Stimulated activated naive CD8-positive, alpha-beta T cell treated with anti-CD3 and anti-CD28 coated beads, Interleukin-15, Interleukin-2, amounts not matched to agents 100 ng/mL and 50 ng/mL, for 24 hours (primary cell): ENCODE measurements around the gene TTLL11.
"Not testable (repeated sequence)": the region's sequence is repeated elsewhere in the genome, so short reads cannot be mapped to it uniquely, and the experiment has no call there.

Experiments
- H3K27ac Mint-ChIP-seq: one replicate; pipeline ENCODE4 v1.8.0; 2021; ENCODE audit warnings: mild to moderate bottlenecking, mixed read lengths
- H3K27me3 Mint-ChIP-seq: one replicate; pipeline ENCODE4 v1.8.0; 2021; ENCODE audit warnings: mixed read lengths
- H3K36me3 Mint-ChIP-seq: one replicate; pipeline ENCODE4 v1.8.0; 2021; ENCODE audit warnings: low read depth, mixed read lengths
- H3K4me1 Mint-ChIP-seq: one replicate; pipeline ENCODE4 v1.8.0; 2021; ENCODE audit warnings: low read depth, mixed read lengths
- H3K4me3 Mint-ChIP-seq: one replicate; pipeline ENCODE4 v1.8.0; 2021; ENCODE audit warnings: mild to moderate bottlenecking, mixed read lengths
- H3K9me3 Mint-ChIP-seq: one replicate; pipeline ENCODE4 v1.8.0; 2021; ENCODE audit warnings: mixed read lengths

TTLL11 gene

DNA sequence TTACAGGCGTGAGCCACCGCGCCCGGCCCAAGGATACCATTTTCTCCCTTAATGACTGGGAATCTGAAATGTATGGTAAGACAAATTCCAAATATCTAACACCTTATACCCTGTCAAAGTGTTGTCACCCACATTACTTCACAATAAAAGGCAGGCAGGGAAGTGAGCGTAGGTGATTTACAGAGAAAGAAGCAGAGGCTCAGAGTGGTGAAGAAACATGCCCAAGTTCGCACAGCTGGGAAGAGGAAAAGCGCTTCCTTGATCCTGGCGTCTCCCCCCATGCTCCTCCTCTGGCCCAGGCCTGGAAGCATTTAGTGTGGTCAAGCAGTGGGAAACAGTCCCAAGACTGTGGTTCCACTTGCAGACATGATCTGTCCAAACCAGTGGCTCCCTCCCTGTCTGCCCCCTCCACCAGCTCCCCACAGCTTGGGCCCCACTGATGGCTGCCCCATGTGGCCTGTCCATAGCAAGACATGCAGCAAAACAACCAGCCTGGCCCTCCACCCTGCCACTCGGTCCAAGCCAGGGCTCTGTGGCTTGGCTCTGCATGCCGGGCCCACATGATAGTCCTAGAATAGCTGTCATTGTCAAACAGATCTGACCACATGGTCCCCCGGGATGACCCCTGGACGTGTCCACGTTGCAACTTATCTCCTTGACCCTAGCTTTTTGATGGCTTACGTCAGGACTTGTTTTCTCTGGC, 107.2 kb downstream of the TTLL11 start:
- H3K27ac Mint-ChIP-seq = no peak overlapping the region
- no peaks in the 10 kb centered on the region for H3K4me1 Mint-ChIP-seq
- H3K27me3 Mint-ChIP-seq = no peaks in the 10 kb centered on the region
- H3K4me3 Mint-ChIP-seq = no peak overlapping the region
- peaks cover 9% of the 10 kb centered on the region for H3K9me3 Mint-ChIP-seq
- H3K36me3 Mint-ChIP-seq = peaks cover 4% of the 10 kb centered on the region

DNA sequence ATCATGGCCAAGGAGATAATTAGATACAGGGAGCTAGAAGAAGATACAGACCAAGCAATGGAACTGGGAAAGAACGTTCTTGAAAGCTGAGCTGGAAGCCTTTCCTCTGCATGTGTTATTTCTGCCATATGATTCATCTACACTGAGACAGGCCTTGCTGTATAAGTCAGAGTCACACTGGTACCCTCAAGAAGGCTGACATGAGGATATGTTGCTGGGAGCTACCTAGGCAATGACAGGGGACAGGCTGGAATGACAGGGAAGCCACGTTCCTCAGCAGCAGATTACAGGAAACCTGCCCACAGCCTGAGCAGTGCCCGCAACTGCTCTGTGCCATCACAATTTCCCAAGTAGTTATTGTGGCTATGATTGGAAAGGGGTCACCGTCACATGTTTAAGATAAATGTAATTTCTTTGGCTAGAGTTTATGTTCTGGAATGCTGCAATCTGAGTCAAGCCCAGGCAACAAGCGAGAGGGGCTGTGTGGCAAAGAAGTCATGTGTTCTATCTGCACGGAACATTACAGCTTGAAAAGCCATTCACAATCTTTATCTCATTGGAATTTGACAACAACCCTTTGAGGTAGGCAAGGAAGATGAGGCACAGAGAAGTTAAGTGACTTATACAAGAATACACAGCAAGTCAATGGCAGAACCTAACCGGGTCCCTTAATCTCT, 108.2 kb downstream of the TTLL11 start:
- no peaks in the 10 kb centered on the region for H3K4me1 Mint-ChIP-seq
- peaks cover 16% of the 10 kb centered on the region for H3K9me3 Mint-ChIP-seq
- no peaks in the 10 kb centered on the region for H3K27me3 Mint-ChIP-seq
- no peak overlapping the region for H3K27ac Mint-ChIP-seq
- peaks cover 4% of the 10 kb centered on the region for H3K36me3 Mint-ChIP-seq
- no peak overlapping the region for H3K4me3 Mint-ChIP-seq

DNA sequence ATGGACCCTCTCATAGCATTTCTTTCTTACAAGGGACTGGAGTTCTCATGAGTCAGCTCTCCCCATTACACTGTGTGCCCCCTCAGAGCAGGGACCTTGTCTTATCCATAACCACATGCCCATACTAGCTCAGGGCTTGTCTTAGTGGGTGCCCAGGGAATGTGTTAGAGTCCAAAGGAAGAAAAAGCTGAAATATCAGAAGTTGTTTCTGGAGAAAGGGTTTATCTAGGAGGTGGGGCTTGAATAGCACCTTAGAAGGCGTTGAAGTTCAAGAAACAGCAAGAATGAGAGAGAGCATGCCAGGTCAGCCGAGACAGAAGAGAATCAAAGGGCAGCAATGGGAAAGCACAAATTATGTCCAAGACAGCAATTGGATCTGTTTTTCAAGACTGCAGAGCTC, 109.4 kb downstream of the TTLL11 start:
- Mint-ChIP-seq H3K4me3 (no peak overlapping the region), H3K9me3 (peaks cover 16% of the 10 kb centered on the region), H3K36me3 (peaks cover 4% of the 10 kb centered on the region), H3K4me1 (no peaks in the 10 kb centered on the region), H3K27ac (no peak overlapping the region), H3K27me3 (no peaks in the 10 kb centered on the region)

DNA sequence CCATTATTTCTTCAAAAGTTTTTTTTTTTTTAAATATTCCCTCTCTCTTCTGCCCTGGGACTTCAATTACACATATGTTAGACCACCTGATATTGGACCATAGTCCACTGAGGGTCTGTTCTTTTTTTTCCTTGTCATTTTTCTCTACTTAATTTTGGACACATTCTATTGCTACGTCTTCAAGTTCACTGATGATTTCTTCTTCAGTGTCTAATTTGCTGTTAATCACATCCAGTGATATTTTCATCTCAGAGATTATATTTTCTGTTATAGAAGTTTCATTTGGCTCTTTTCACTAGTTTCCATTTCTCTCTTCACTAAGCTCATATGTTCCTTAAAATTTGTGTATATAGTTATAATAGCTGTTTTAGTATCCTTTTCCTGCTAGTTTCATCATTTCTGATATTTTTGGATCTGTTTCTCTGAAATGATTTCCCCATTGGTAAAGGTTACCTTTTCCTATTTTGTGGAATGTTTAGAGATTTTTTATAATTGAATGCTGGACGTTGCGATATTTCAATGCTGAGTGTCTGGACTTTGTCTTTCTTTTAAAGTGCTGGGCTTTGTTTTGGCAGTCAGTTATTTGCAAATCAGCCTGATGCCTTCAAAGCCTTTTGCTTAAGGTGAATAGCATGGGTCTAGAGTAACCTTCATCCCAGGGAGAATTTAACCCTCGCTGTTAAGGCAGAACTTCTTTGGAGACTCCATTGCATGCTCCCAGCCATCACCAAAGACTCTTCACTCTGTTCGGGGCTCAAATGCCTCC, 111.8 kb downstream of the TTLL11 start:
- H3K4me1 Mint-ChIP-seq = no peaks in the 10 kb centered on the region
- H3K9me3 Mint-ChIP-seq = peaks cover 16% of the 10 kb centered on the region
- no peak overlapping the region for H3K27ac Mint-ChIP-seq
- no peak overlapping the region for H3K4me3 Mint-ChIP-seq
- H3K36me3 Mint-ChIP-seq = peaks cover 4% of the 10 kb centered on the region
- H3K27me3 Mint-ChIP-seq = no peaks in the 10 kb centered on the region

DNA sequence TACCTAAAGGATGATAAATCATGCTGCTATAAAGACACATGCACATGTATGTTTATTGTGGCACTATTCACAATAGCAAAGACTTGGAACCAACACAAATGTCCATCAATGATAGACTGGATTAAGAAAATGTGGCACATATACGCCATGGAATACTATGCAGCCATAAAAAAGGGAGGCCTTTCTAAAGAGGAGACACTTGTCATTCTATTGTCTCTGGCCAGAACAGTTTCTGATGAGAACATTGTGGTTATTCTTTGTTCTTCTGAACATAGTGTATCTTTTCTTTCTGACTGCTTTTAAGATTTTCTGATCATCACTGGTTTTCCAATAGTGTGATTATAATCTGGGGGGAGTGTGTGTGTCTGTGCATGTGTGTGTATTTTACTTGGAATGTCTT, 112.4 kb downstream of the TTLL11 start:
- H3K4me1 Mint-ChIP-seq, H3K27ac Mint-ChIP-seq, H3K36me3 Mint-ChIP-seq, H3K27me3 Mint-ChIP-seq, H3K4me3 Mint-ChIP-seq: not testable (repeated sequence)
- peaks cover 16% of the 10 kb centered on the region for H3K9me3 Mint-ChIP-seq

DNA sequence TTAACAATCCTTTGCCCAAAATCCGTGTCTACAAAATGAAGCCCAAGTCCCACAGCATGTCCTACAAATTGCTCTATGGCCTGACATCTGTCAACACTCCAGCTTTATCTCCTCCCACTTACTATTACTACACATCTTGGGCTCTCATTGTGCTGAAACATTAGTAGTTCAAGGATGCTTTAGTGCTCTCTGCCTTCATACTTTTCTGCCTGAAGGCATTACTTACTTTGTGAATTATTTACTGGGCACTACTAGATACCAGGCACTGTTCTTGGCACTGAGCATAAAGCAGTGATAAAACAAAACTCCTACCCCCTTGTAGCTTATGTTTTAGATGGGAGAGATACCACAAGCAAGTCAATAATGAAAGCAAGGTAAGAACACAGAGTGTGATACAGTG, 113.4 kb downstream of the TTLL11 start:
- Mint-ChIP-seq H3K36me3 (peaks cover 4% of the 10 kb centered on the region), H3K4me3 (no peak overlapping the region), H3K4me1 (no peaks in the 10 kb centered on the region), H3K27me3 (no peaks in the 10 kb centered on the region), H3K9me3 (peaks cover 16% of the 10 kb centered on the region), H3K27ac (no peak overlapping the region)

DNA sequence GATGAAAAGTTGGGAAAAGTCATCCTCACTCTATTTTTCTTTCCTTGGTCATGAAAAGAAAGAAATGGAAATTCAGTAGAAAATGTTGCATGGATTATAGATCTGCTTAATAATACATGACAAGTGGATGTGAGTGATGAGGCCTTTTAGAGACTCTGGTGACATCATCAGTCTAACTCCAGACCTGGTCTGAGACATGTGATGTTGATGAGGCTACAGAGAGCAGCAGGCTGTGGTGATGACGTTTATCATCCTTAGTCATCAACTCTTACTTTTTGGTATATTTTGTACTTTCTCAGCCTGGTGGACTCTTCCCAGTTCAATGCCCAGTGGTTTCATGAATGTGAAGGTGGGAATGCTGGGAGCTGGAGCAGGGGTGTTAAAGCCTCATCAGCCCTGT, 116.4 kb downstream of the TTLL11 start:
- no peak overlapping the region for H3K4me3 Mint-ChIP-seq
- H3K4me1 Mint-ChIP-seq = no peaks in the 10 kb centered on the region
- H3K9me3 Mint-ChIP-seq = peaks cover 11% of the 10 kb centered on the region
- H3K27me3 Mint-ChIP-seq = no peaks in the 10 kb centered on the region
- no peak overlapping the region for H3K27ac Mint-ChIP-seq
- H3K36me3 Mint-ChIP-seq = peaks cover 4% of the 10 kb centered on the region

DNA sequence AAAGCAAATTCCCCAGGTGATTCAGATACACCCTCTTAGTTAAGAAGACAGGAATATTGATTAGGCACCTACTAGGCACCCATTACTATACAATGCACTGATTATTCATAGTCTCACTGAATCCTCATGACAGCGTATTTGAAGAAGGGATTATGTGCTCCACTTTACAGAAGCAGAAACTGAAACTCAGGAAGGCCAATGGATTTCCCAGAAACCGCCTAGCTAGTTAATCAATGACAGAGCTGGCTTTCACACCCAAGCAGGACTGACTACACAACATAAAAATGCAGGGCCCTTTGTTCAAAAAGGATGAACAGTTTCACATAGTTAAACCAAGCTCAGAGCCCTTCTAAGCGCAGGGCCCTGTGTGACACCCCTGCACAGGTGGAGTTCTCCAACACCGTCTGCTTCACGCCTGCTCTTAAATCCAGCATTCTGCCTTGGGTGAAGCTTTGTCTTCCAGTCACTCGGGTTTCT, 117.3 kb downstream of the TTLL11 start:
- no peaks in the 10 kb centered on the region for H3K4me1 Mint-ChIP-seq
- H3K9me3 Mint-ChIP-seq = peaks cover 6% of the 10 kb centered on the region
- H3K36me3 Mint-ChIP-seq = no peaks in the 10 kb centered on the region
- no peak overlapping the region for H3K4me3 Mint-ChIP-seq
- H3K27me3 Mint-ChIP-seq = no peaks in the 10 kb centered on the region
- no peak overlapping the region for H3K27ac Mint-ChIP-seq

DNA sequence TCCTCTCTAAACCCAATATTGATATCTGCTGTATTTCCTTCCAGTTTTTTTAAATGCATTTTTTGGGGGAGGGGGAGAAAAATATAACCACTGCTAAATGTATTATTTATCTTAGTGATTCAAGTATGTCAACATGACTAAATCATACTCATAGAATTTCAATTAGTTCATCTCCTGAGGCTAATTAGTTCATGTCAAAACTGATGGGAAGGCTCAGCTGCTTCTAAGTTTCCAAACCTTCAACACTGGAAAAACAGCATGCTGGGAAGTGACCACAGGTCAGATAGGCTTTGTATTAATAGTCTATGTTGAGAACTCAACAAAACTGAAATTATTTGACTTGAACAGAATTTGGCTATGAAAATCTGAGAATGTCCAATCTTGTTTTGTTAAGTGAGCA, 118.7 kb downstream of the TTLL11 start:
- Mint-ChIP-seq H3K27ac (no peak overlapping the region), H3K9me3 (no peaks in the 10 kb centered on the region), H3K4me3 (no peak overlapping the region), H3K27me3 (no peaks in the 10 kb centered on the region), H3K36me3 (peaks cover 5% of the 10 kb centered on the region), H3K4me1 (no peaks in the 10 kb centered on the region)

DNA sequence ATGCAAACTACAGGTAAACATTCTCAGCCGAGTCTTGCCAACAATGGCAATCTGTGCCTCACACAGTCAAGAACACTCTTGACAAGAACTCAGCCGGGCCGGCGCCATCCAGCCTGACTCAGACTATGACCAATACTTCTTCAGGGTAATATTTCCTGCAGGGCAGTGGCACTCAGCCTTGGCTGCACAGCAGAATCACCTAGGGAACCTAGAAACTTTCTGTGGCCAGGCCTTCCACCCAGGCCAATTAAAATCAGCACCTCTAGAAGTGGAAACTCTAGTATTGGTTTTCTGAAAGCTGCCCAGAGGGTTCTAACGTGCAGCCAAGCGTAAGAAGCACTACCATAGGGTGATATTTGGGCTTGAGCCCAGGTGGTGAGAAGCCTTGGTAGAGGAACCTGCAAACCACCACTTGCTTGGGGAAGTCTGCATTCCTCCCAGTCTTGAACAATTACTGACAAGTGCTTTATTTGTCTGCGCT, 120.6 kb downstream of the TTLL11 start:
- no peaks in the 10 kb centered on the region for H3K4me1 Mint-ChIP-seq
- H3K27me3 Mint-ChIP-seq = no peaks in the 10 kb centered on the region
- no peak overlapping the region for H3K4me3 Mint-ChIP-seq
- no peak overlapping the region for H3K27ac Mint-ChIP-seq
- H3K9me3 Mint-ChIP-seq = no peaks in the 10 kb centered on the region
- peaks cover 5% of the 10 kb centered on the region for H3K36me3 Mint-ChIP-seq

DNA sequence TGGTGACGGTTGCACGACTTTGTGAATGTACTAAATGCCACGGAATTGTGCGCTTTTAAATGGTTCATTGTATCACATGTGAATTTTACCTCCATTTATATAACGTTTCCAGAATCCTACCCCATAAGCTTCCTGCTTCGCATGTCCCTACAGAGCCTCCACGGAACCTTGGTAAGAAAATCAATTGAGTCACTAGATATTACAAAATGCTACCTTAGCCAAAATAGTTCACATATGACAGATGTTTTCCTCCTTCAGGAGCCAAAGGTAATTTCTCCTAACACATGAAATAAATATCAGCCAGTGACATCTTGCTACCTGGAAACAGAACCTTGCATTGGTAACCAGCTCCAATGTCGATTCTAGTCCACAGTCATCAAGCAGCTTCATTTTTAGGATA, 125.1 kb downstream of the TTLL11 start:
- Mint-ChIP-seq H3K9me3 (no peaks in the 10 kb centered on the region), H3K36me3 (peaks cover 5% of the 10 kb centered on the region), H3K27ac (no peak overlapping the region), H3K4me3 (no peak overlapping the region), H3K27me3 (no peaks in the 10 kb centered on the region), H3K4me1 (no peaks in the 10 kb centered on the region)

DNA sequence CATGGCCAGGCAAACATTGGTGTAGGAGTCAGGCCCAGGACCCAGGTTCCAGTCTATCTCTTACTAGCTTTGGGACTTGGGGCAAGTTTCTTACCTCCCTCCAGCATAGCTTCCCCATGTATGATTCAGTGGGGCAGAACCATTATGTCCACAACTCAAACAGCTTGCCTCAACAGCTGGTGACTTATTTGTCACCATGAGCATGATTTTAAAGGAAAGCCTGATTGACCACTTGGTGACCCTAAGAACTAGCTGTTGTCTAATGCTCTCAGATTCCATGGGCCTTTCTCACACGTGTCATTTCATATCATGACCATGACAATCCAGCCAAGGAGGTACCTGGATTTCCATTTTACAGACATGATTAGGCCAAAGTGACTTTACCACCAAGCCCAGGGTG, 126.4 kb downstream of the TTLL11 start:
- peaks cover 5% of the 10 kb centered on the region for H3K36me3 Mint-ChIP-seq
- H3K9me3 Mint-ChIP-seq = no peaks in the 10 kb centered on the region
- H3K27ac Mint-ChIP-seq = no peak overlapping the region
- no peak overlapping the region for H3K4me3 Mint-ChIP-seq
- H3K27me3 Mint-ChIP-seq = no peaks in the 10 kb centered on the region
- H3K4me1 Mint-ChIP-seq = no peaks in the 10 kb centered on the region

DNA sequence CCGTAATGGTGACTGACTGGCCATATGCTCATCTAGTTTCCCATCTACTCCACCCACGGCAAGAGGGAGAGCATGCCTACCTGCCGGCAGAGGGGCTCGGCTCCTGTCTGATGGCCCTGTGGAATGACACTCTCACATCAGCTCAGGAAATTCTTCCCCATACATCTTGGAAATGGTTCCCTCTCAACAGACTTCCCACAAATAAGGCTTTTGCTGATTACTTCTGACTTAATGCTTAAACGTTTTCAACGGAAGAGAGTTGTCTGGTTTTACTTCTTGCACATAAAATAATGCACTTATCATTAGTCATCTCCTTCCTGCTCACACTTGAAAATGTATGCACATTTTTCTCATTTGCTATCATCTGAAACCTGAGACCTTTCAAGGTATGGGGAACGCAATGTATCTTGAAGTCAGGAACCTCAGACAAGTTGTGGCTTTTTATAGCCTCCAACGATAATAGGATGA, 129.5 kb downstream of the TTLL11 start:
- H3K27me3 Mint-ChIP-seq = no peaks in the 10 kb centered on the region
- H3K27ac Mint-ChIP-seq = no peak overlapping the region
- H3K4me3 Mint-ChIP-seq = no peak overlapping the region
- H3K9me3 Mint-ChIP-seq = no peaks in the 10 kb centered on the region
- peaks cover 4% of the 10 kb centered on the region for H3K4me1 Mint-ChIP-seq
- H3K36me3 Mint-ChIP-seq = no peaks in the 10 kb centered on the region

DNA sequence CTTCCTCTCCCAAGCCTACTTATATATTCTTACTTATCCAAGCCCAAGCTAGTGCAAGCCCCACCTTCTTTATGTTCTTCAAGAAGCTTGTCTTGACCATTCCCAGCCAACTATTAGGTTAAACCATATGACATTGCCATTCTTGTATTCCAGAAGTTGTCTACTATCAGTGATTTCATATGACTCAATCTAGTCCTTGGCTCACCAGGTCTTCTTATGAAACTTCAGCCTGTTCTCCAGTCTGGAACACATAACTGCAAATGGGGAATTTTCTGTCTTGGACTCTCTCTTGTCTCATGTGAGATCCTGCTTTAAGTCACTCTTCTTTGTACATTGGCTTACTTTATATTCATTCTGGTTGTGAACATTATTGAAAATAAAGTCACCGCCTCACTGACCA, 130.7 kb downstream of the TTLL11 start:
- Mint-ChIP-seq H3K4me3 (no peak overlapping the region), H3K27me3 (no peaks in the 10 kb centered on the region), H3K4me1 (peaks cover 10% of the 10 kb centered on the region), H3K9me3 (no peaks in the 10 kb centered on the region), H3K27ac (no peak overlapping the region), H3K36me3 (no peaks in the 10 kb centered on the region)

DNA sequence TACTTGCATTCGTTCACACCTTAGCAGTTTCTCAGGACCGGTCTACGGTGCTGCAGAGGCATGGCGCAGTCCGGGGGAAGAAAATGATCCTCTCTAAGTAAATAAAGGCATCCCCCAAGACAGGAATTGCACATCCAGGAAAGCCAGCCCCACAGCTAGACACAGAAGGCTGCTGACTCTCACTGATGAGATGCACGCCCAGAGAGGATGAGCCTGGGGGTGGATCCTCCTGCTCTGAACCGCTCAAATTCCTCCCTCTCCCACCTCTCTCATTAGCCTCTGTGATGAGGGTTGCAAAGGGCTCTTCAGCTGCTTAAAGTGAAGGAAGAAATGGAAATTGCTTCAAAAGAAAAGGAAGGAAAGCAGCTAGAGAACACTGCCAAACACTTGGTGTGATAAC, 132.4 kb downstream of the TTLL11 start:
- Mint-ChIP-seq H3K27ac (no peak overlapping the region), H3K9me3 (no peaks in the 10 kb centered on the region), H3K4me3 (no peak overlapping the region), H3K4me1 (peaks cover 10% of the 10 kb centered on the region), H3K27me3 (no peaks in the 10 kb centered on the region), H3K36me3 (no peaks in the 10 kb centered on the region)
